Measurements from ENCODE around the gene ARFGEF3. TPM values are rescaled to one million over a fixed set of nuclear protein-coding genes. Genes with fewer than 3 reads are reported as not detected.

The ARFGEF3 gene
- total RNA-seq, 1 donor from 2014 or later: 3.8 TPM

GRCh38 chr6:138115201-138115600, 46.5 kb upstream of the ARFGEF3 start:
- no peaks in the 10 kb centered on the region for H3K4me1 ChIP-seq
- H3K9me3 Mint-ChIP-seq: no peaks in the 10 kb centered on the region
- no peaks in the 10 kb centered on the region for H3K36me3 Mint-ChIP-seq
- H3K27ac Mint-ChIP-seq: no peak overlapping the region
- H2AFZ ChIP-seq (replicated peaks): peak overlapping the region; percentile 4
- no peak overlapping the region for H3K4me3 Mint-ChIP-seq
- DNase-seq (ENCODE audit: low spot score): no peak
- H3K27ac ChIP-seq: no peak overlapping the region
- TF ChIP-seq EZH2phosphoT487 (IDR thresholded peaks at IDR 0.05) (no peak), EZH2 (IDR thresholded peaks at IDR 0.05) (no peak), CTCF (IDR thresholded peaks at IDR 0.05) (no peak)
- H3K4me3 ChIP-seq: no peak overlapping the region
- no peaks in the 10 kb centered on the region for H3K9me3 ChIP-seq (ENCODE audit: low read depth)
- no peak overlapping the region for H3K4me2 ChIP-seq
- H4K20me1 ChIP-seq (ENCODE audit: low read depth): no peaks in the 10 kb centered on the region
- no peaks in the 10 kb centered on the region for H3K36me3 ChIP-seq
- no peaks in the 10 kb centered on the region for H3K79me2 ChIP-seq (ENCODE audit: low read depth)
- no peak overlapping the region for H3K9ac ChIP-seq
- H3K4me1 Mint-ChIP-seq: peaks cover 6% of the 10 kb centered on the region
- H3K27me3 ChIP-seq: no peaks in the 10 kb centered on the region
- no peaks in the 10 kb centered on the region for H3K27me3 Mint-ChIP-seq (ENCODE audit: insufficient read depth, low read depth)
- H3F3A ChIP-seq (ENCODE audit: low read depth): no peaks in the 10 kb centered on the region

GRCh38 chr6:138115877-138116660, 45.7 kb upstream of the ARFGEF3 start:
- Histone ChIP-seq H3F3A (ENCODE audit: low read depth) (no peaks in the 10 kb centered on the region), H3K4me2 (no peak overlapping the region), H3K36me3 (no peaks in the 10 kb centered on the region), H4K20me1 (ENCODE audit: low read depth) (no peaks in the 10 kb centered on the region), H3K27me3 (no peaks in the 10 kb centered on the region), H3K27ac (no peak overlapping the region), H3K4me1 (no peaks in the 10 kb centered on the region), H3K9ac (no peak overlapping the region), H2AFZ (replicated peaks) (no peak overlapping the region), H3K9me3 (ENCODE audit: low read depth) (no peaks in the 10 kb centered on the region), H3K4me3 (no peak overlapping the region), H3K79me2 (ENCODE audit: low read depth) (no peaks in the 10 kb centered on the region)
- peaks cover 6% of the 10 kb centered on the region for H3K4me1 Mint-ChIP-seq
- TF ChIP-seq EZH2 (IDR thresholded peaks at IDR 0.05) (no peak), CTCF (IDR thresholded peaks at IDR 0.05) (peak; percentile 83), EZH2phosphoT487 (IDR thresholded peaks at IDR 0.05) (no peak)
- H3K27ac Mint-ChIP-seq: no peak overlapping the region
- no peak overlapping the region for H3K4me3 Mint-ChIP-seq
- no peaks in the 10 kb centered on the region for H3K27me3 Mint-ChIP-seq (ENCODE audit: insufficient read depth, low read depth)
- no peaks in the 10 kb centered on the region for H3K36me3 Mint-ChIP-seq
- peak; percentile 81 for DNase-seq (ENCODE audit: low spot score)
- no peaks in the 10 kb centered on the region for H3K9me3 Mint-ChIP-seq

GRCh38 chr6:138116661-138116999, 45.1 kb upstream of the ARFGEF3 start:
- DNase-seq (ENCODE audit: low spot score): no peak
- no peak overlapping the region for H2AFZ ChIP-seq (replicated peaks)
- no peak overlapping the region for H3K4me2 ChIP-seq
- no peak overlapping the region for H3K27ac ChIP-seq
- no peak overlapping the region for H3K4me3 ChIP-seq
- H3K9me3 ChIP-seq (ENCODE audit: low read depth): no peaks in the 10 kb centered on the region
- no peak overlapping the region for H3K27ac Mint-ChIP-seq
- H4K20me1 ChIP-seq (ENCODE audit: low read depth): no peaks in the 10 kb centered on the region
- TF ChIP-seq EZH2 (IDR thresholded peaks at IDR 0.05) (no peak), EZH2phosphoT487 (IDR thresholded peaks at IDR 0.05) (no peak), CTCF (IDR thresholded peaks at IDR 0.05) (no peak)
- H3K9ac ChIP-seq: no peak overlapping the region
- no peaks in the 10 kb centered on the region for H3F3A ChIP-seq (ENCODE audit: low read depth)
- H3K4me1 Mint-ChIP-seq: peaks cover 6% of the 10 kb centered on the region
- no peaks in the 10 kb centered on the region for H3K27me3 ChIP-seq
- H3K36me3 Mint-ChIP-seq: no peaks in the 10 kb centered on the region
- no peak overlapping the region for H3K4me3 Mint-ChIP-seq
- H3K4me1 ChIP-seq: no peaks in the 10 kb centered on the region
- H3K36me3 ChIP-seq: no peaks in the 10 kb centered on the region
- no peaks in the 10 kb centered on the region for H3K27me3 Mint-ChIP-seq (ENCODE audit: insufficient read depth, low read depth)
- no peaks in the 10 kb centered on the region for H3K9me3 Mint-ChIP-seq
- H3K79me2 ChIP-seq (ENCODE audit: low read depth): no peaks in the 10 kb centered on the region
